Sigmoid colon (tissue), 4 donors: ENCODE measurements around the gene RAB3D.

Source experiments
- CTCF ChIP-seq, 4 experiments: fragments of 450-650 bp in 3 of 4; fragments of 200-600 bp in 1 of 4; IDR thresholded peaks; one replicate each; pipeline ENCODE4 v1.5.1; 2016 to 2019; ENCODE audit warnings: antibody characterized with exemption in 4 of 4, mild to moderate bottlenecking in 3 of 4, moderate library complexity in 2 of 4
- POLR2A ChIP-seq, 2 donors: fragments of 450-650 bp; IDR thresholded peaks; one replicate each; pipeline ENCODE4 v1.6.1; 2016; ENCODE audit warnings: antibody characterized with exemption in 2 of 2, mild to moderate bottlenecking in 2 of 2, moderate library complexity in 2 of 2
- POLR2AphosphoS5 ChIP-seq, 4 donors: sonication (generic); formaldehyde crosslinking; IDR thresholded peaks; one replicate each; pipeline ENCODE4 v1.6.1; 2017; ENCODE audit warnings: antibody characterized with exemption in 4 of 4

GRCh38 chr19:11373885-11374432, 34.5 kb upstream of the RAB3D start:
- TF ChIP-seq POLR2AphosphoS5 (IDR thresholded peaks at IDR 0.05) (no peak), CTCF (IDR thresholded peaks at IDR 0.05) (peak in 1 of 4 experiments; percentile 4), POLR2A (IDR thresholded peaks at IDR 0.05) (no peak)
